Measurements from ENCODE around the gene WNK4.

GRCh38 chr17:42780851-42781638 is 635 bp downstream of the WNK4 start:
- TF ChIP-seq CTCF (IDR thresholded peaks at IDR 0.05) = no peak
- no peak for TF ChIP-seq POLR2A (IDR thresholded peaks at IDR 0.05)

Data from uterus (tissue), 2 donors.